Measurements from ENCODE around the gene PTPRQ.

Gene PTPRQ

DNA sequence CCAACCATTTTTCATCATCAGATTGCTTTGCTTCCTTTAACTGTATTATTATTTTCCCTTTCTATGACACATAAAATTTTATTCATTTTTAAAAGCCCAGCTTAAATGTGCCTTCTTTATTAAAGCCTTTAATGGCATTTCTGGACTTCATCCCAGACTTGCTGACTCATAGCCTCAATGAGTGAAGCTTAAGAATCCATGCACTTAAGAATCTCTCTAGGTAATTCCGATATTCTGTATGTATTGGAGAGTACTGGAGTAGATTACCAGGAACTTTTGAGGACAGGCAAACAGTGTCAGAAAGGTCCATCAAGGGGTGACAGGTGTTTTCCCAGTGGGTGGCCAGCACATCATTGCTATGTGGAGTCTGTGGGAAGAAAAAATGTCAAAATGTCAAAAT is 107.9 kb downstream of the PTPRQ start:
- no peak for DNase-seq (ENCODE audit: low read depth in 2 of 3, low spot score in 2 of 3)

GRCh38 chr12:80553316-80553715 is 109.3 kb downstream of the PTPRQ start:
- DNase-seq (ENCODE audit: low read depth in 2 of 3, low spot score in 2 of 3): no peak

DNA sequence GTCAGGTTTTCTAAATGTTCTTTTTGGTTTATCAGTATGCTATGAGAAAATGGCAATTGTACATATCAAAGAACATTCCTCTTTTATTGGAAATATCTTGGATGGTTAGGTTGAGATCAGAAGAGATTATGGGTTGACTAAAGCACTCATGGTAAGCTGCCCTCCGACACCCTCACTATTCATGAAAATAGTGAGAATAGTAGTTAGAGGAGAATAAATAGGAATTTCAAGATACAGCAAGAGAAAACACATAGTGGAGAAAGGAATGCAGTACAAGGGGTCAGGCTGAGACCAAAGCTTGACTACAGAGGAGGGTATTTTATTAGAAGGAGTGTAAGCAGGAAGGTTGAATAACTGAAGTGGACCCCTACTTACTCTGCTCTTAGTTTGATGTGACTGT is 112.5 kb downstream of the PTPRQ start:
- DNase-seq (ENCODE audit: low read depth in 2 of 3, low spot score in 2 of 3): no peak

GRCh38 chr12:80559766-80560165 is 115.7 kb downstream of the PTPRQ start:
- DNase-seq (ENCODE audit: low read depth in 2 of 3, low spot score in 2 of 3): no peak

DNA sequence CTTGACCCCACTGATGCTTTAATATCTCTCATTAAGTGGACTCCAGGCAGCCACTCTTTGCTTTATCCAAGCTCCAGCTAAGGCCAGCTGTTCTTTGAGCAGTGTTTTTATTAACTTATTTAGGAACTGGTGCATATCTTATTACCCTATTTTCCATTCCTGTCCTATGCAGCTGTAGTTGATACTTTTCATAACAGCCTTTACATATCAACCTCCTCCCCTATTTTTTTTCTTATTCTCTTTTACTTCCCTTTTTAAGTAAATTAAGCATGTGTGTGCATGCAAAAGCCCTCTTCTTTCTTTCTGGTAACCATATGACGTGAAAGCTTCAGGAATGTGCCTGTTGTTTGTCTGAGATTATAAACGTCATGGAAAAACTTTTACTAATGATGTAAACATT is 121.2 kb downstream of the PTPRQ start:
- DNase-seq (ENCODE audit: low read depth in 2 of 3, low spot score in 2 of 3): no peak

- DNase-seq (ENCODE audit: low read depth in 2 of 3, low spot score in 2 of 3): no peak
These were observed 123.4 kb downstream of the PTPRQ start for GRCh38 chr12:80567401-80567800.

- DNase-seq (ENCODE audit: low read depth in 2 of 3, low spot score in 2 of 3): no peak
These were observed 132.8 kb downstream of the PTPRQ start for GRCh38 chr12:80576641-80577418.

- DNase-seq (ENCODE audit: low read depth in 2 of 3, low spot score in 2 of 3): no peak
These were observed 136.2 kb downstream of the PTPRQ start for GRCh38 chr12:80580254-80580653.

- DNase-seq (ENCODE audit: low read depth in 2 of 3, low spot score in 2 of 3): no peak
These were observed 137.7 kb downstream of the PTPRQ start for GRCh38 chr12:80581783-80582182.

DNA sequence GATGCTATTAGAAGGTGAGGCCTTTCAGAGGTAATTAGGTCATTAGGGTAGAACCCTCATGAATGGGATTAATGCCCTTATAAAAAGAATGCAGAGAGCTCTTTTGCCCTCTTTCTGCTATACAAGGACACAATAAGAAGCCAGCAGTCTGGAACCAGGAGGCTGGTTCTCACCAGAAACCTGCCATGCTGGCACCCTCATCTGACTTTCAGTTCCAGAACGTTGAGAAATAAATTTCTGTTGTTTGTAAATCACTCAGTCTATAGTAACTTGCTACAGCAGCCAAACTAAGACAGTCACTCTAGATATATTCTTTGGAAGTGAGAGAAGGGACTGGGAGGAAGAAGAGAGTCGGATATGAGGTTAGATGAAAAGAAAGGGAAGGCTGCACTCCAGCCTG is 138.4 kb downstream of the PTPRQ start:
- no peak for DNase-seq (ENCODE audit: low read depth in 2 of 3, low spot score in 2 of 3)

- no peak for DNase-seq (ENCODE audit: low read depth in 2 of 3, low spot score in 2 of 3)
These were observed 145.0 kb downstream of the PTPRQ start for GRCh38 chr12:80589077-80589476.

- DNase-seq (ENCODE audit: low read depth in 2 of 3, low spot score in 2 of 3): no peak
These were observed 146.1 kb downstream of the PTPRQ start for GRCh38 chr12:80590085-80590484.

DNA sequence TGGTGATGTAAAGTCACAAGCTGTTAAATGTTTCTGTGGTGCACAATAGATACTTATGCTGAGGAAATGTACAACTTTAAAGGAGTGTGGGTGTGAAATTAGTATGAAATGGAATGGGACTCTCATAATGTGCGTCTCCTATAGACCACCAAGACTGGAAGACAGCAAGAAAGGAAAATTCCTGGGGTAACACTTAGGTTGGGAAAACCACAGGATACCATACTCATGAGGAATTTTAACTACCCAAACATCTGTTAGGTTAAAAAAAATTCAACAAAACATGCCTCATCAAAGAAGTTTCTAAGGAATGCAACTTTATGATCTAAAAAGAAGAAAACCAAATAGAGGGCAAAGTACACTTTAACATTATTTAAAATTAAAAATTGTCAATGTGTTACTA is 149.7 kb downstream of the PTPRQ start:
- DNase-seq (ENCODE audit: low read depth in 2 of 3, low spot score in 2 of 3): no peak

DNA sequence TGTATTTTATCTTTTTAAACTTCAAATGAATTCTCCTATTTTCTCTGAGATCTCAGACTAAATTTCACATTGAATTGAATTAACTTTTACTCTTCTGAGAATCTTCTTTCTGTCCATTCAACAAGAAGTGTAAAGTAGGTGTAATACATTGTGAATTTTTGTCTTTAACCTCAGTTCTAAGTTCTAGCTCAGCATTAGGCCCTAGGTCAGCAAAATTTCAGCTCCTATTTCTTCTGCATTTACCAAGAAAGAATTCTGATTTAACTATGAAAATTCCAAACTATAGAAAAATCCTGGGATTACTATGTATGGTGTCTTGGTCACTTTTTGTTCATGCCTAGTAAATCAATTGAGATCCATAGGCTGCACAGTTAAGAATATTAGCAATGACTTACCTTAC is 152.5 kb downstream of the PTPRQ start:
- DNase-seq (ENCODE audit: low read depth in 2 of 3, low spot score in 2 of 3): no peak

GRCh38 chr12:80598004-80598606 is 154.1 kb downstream of the PTPRQ start:
- DNase-seq (ENCODE audit: low read depth in 2 of 3, low spot score in 2 of 3): no peak

DNA sequence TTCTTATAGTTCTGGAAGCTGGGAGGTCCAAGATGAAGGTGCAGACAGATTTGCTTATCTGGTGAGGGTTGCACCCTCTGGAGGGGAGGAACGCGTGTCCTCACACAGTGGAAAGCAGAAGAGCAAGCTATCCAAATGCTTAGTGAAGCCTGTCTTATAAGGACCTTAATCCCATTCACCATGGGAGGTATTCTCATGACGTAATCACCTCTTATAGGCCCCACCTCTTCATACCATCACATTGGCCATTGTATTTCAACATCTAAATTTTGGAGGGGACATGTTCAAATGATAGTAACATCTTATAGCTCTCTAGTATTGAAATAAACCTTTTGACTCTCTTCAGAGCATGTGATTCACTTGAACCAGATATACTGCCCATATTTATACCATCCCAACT is 158.4 kb downstream of the PTPRQ start:
- DNase-seq (ENCODE audit: low read depth in 2 of 3, low spot score in 2 of 3): no peak

DNA sequence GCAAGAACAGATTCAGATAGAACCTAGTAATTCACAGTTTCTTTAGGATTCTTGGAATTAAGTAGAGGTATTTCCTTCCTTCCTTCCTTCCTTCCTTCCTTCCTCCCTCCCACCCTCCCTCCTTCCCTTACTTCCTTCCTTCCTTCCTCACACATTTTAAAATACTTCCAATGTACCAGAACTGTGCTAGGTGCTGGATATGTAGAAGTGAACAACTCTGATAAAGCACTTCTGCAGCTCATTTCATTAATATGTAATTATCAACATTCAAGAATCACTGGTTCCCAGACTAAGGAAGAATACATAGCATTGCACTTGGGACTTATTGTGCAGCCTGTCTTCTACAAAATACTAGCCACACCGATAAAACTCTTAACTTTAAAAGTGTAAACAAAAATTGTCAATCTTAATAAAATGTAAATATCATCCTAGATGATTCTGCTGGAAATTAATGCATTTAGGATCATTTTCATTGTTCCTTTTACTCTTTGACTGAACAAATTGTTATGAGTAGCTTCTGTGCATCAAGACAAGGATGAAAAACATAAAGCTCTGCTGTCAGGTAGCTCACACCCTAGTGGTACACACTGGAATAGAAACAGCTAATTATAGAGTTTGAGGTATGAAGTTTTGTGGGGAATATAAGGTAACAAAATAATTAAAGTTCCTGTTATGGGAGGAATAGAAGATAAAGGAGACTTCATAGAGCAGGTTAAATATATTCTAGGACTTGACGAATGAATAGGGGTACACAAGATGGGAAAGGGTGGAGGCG is 163.5 kb downstream of the PTPRQ start:
- DNase-seq (ENCODE audit: low read depth in 2 of 3, low spot score in 2 of 3): no peak

DNA sequence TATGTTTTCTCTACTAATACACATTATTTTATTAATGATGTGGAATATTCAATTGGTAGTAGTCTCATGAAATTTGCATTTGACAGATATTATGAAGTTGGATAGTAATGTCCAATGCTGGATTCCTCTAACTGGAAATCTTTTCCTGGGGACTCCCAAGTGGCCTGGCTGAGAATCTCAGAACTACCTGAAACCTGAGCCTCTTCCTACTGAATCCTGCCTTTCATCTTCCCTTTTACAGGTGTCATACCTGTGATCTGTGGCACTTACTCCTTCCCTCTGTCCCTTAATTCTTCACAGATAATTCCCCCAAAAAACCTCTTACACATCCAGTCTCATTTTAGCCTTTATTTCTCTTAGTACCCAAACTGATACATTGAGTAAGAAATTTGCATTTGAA is 173.7 kb downstream of the PTPRQ start:
- no peak for DNase-seq (ENCODE audit: low read depth in 2 of 3, low spot score in 2 of 3)

DNA sequence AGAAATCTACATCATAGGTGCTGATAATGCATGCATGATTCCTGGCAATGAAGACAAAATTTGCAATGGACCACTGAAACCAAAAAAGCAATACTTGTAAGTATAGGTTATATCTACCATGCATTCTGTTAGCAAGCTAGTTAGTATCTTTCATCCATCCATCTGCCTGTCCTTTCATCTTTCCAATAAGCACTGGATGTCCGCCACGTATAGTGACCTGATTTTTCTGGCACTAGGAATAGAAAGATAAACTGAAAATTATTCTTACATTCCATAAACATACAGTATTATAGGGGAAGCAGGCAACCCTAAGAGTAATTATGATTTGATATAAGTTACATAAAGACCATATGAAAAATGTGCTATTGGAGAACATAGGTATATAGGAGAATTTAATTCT is 176.2 kb downstream of the PTPRQ start:
- no peak for DNase-seq (ENCODE audit: low read depth in 2 of 3, low spot score in 2 of 3)

DNA sequence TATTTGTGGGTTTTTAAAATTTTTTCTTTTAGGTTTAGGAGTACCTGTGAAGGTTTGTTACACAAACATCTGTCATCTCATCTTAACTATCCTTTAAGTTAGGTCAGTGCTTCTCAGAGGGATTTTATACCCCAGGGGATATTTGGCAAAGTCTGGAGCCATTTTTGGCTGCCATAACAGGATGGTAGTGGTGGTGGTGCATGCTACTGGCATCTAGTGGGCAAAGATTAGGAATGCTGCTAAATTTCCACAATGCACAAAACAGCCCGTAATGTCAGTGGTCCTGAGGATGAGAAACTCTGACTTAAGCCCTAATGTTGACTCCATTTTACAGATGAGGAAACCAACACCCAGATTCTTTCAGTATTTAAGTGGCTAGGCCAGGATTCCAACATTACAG is 178.2 kb downstream of the PTPRQ start:
- no peak for DNase-seq (ENCODE audit: low read depth in 2 of 3, low spot score in 2 of 3)

DNA sequence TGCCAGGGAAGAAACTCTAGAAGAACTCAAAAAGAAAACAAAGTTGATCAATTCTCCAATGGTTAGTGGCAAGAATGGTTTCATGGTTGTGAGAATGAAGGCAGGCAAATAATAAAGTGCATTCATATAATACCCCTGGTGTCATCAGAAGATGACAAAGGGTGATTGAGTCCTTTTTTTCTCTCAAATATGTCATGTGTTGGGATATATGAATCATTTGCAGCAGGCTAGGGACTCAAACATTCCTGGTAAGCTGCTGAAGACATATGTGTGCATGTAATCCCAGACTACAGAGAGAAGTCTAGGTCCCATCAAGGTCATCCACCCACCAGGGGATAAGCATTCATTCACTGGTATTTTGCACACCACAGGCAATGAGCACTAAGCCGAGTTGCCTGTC is 181.0 kb downstream of the PTPRQ start:
- no peak for DNase-seq (ENCODE audit: low read depth in 2 of 3, low spot score in 2 of 3)

DNA sequence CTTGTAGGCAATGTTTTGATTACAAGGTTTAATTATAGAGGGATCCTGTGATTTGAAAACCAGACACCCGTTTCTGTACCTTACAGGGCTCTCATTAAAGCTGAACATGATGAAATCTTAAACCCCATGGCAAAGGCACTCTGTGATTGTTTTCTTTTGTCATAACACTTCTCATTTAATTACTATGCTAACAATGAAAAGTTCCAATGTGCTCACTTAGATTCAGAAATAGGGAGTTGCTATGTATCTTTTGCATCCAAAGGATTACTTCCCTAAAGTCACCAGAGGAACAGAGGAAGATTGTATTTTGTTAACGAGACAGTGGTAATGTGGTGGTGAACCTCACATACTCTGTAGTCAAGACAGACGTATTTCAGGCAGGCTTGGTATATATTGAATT is 181.9 kb downstream of the PTPRQ start:
- no peak for DNase-seq (ENCODE audit: low read depth in 2 of 3, low spot score in 2 of 3)
